OCI-LY3 (cell line): ENCODE data around the gene AGBL4.

Experiments used
- H2AFZ ChIP-seq: fragments of 200-600, 300-600 bp; shearing (Covaris generic); 2 replicates; pipeline ENCODE4 v1.6.0; 2014; ENCODE audit warnings: antibody characterized with exemption, low read depth, low read length
- H3K27ac ChIP-seq: fragments of 200-600, 300-600 bp; sonication (generic); 2 replicates; pipeline ENCODE4 v1.5.1; 2014; ENCODE audit warnings: mild to moderate bottlenecking, low read length, moderate library complexity, mixed read lengths
- H3K27me3 ChIP-seq: fragments of 200-600, 300-600 bp; sonication (generic); 2 replicates; pipeline ENCODE4 v1.6.1; 2014; ENCODE audit warnings: low read depth, low read length, mixed read lengths
- H3K36me3 ChIP-seq: fragments of 200-600, 300-600 bp; sonication (generic); replicated peaks from 2 replicates; pipeline ENCODE3; 2014; ENCODE audit warnings: low read depth, low read length, mixed read lengths
- H3K4me1 ChIP-seq: fragments of 300-600, 200-600 bp; sonication (generic); 2 replicates; pipeline ENCODE4 v1.6.1; 2014; ENCODE audit warnings: low read length, mixed read lengths
- H3K4me2 ChIP-seq: fragments of 200-600, 300-600 bp; sonication (generic); 2 replicates; pipeline ENCODE4 v1.6.1; 2014; ENCODE audit warnings: low read length, mixed read lengths
- H3K4me3 ChIP-seq: fragments of 300-600, 200-600 bp; sonication (generic); 2 replicates; pipeline ENCODE4 v1.5.1; 2014; ENCODE audit warnings: antibody characterized with exemption, mild to moderate bottlenecking, low read length, moderate library complexity
- H3K79me2 ChIP-seq: fragments of 300-600, 200-600 bp; shearing (Covaris generic); 2 replicates; pipeline ENCODE4 v1.6.1; 2014; ENCODE audit warnings: mild to moderate bottlenecking, low read length, mixed read lengths
- H3K9ac ChIP-seq: fragments of 300-600, 200-600 bp; shearing (Covaris generic); 2 replicates; pipeline ENCODE4 v1.6.0; 2014; ENCODE audit warnings: mild to moderate bottlenecking, low read length, moderate library complexity
- H3K9me3 ChIP-seq: fragments of 200-600, 300-600 bp; shearing (Covaris generic); 2 replicates; pipeline ENCODE4 v1.6.1; 2014; ENCODE audit warnings: low read length, mixed read lengths; ENCODE audit not compliant: insufficient read depth
- H4K20me1 ChIP-seq: fragments of 200-600, 300-600 bp; sonication (generic); 2 replicates; pipeline ENCODE4 v1.6.1; 2016; ENCODE audit warnings: low read length, mixed read lengths; ENCODE audit not compliant: insufficient read depth
- EZH2phosphoT487 ChIP-seq: fragments of 200-600 bp; shearing (Covaris generic); IDR thresholded peaks from 2 replicates; pipeline ENCODE4 v1.6.1; 2018; ENCODE audit warnings: antibody characterized with exemption, mixed run types, low read depth
- TF ChIP-seq, protein P1 (sequence below): fragments of 200-600, 300-600 bp; sonication (generic); IDR thresholded peaks from 2 replicates; pipeline ENCODE4 v1.5.1; 2014; ENCODE audit warnings: antibody characterized with exemption, low read length, low read depth

The AGBL4 gene

DNA sequence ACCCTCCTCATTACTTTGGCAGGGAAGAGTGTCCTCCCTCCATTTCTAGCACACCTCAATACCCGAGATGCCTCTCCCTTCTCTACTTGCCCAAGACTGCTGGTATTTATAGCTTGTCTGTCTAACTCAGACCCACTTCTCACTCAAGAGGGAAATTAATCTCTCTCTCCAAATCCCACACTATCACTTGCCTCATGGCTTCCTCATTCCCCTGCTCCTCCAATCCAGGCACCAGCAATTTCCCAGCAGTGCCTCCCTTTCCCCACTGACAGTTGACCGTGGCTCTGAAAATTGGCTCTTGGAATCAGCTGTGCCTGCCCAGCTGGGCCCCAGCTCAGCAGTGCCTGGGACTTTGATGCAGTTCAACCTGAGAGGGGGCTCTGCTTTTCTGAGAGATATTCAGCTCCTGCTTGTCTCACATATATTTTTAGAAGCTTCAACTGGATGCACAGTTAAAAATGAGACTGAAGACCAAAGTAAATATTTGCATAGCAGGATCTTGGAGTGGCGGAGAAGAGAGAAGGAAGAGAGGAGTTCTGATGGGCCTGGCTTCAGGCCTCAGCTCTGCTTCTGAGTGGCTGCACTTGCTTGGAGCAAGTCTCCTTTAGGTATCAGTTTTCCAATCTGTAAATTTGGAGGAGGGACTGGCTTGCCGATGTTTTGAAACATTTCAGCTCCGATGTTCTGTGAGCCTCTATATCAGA is 1470.7 kb downstream of the AGBL4 start:
- no peak for TF ChIP-seq EZH2phosphoT487
- TF ChIP-seq, protein P1, sequence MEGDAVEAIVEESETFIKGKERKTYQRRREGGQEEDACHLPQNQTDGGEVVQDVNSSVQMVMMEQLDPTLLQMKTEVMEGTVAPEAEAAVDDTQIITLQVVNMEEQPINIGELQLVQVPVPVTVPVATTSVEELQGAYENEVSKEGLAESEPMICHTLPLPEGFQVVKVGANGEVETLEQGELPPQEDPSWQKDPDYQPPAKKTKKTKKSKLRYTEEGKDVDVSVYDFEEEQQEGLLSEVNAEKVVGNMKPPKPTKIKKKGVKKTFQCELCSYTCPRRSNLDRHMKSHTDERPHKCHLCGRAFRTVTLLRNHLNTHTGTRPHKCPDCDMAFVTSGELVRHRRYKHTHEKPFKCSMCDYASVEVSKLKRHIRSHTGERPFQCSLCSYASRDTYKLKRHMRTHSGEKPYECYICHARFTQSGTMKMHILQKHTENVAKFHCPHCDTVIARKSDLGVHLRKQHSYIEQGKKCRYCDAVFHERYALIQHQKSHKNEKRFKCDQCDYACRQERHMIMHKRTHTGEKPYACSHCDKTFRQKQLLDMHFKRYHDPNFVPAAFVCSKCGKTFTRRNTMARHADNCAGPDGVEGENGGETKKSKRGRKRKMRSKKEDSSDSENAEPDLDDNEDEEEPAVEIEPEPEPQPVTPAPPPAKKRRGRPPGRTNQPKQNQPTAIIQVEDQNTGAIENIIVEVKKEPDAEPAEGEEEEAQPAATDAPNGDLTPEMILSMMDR = no peak
- Histone ChIP-seq H4K20me1 (no peaks in the 10 kb centered on the region), H3K4me3 (no peak overlapping the region), H3K27me3 (no peaks in the 10 kb centered on the region), H2AFZ (no peak overlapping the region), H3K36me3 (no peaks in the 10 kb centered on the region), H3K4me2 (no peak overlapping the region), H3K4me1 (peaks cover 28% of the 10 kb centered on the region), H3K79me2 (no peaks in the 10 kb centered on the region), H3K9me3 (no peaks in the 10 kb centered on the region), H3K27ac (no peak overlapping the region), H3K9ac (no peak overlapping the region)

DNA sequence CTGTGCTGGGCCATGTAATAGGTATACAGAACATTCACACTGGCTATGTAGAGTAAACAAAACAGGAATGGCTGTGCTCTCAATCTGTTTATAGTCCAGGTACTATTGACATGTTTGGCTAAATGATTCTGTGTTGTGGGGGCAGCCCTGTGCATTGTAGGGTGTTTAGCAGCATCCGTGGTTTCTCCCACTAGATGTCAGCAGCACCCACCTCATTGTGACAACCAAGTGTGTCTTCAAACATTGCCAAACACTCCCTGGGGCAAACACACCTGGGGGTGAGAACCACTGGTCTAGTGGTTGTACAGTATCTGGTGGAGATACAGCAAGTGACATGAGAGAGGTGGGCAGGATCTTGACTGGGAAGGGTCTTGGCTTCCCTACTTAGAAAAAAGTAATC is 1471.3 kb downstream of the AGBL4 start:
- peaks cover 28% of the 10 kb centered on the region for H3K4me1 ChIP-seq
- TF ChIP-seq EZH2phosphoT487 = no peak
- TF ChIP-seq, protein P1 = peak; percentile 65
- no peak overlapping the region for H2AFZ ChIP-seq
- no peak overlapping the region for H3K4me3 ChIP-seq
- H4K20me1 ChIP-seq = no peaks in the 10 kb centered on the region
- H3K79me2 ChIP-seq = no peaks in the 10 kb centered on the region
- no peak overlapping the region for H3K27ac ChIP-seq
- no peaks in the 10 kb centered on the region for H3K36me3 ChIP-seq
- no peak overlapping the region for H3K9ac ChIP-seq
- H3K9me3 ChIP-seq = no peaks in the 10 kb centered on the region
- H3K4me2 ChIP-seq = no peak overlapping the region
- no peaks in the 10 kb centered on the region for H3K27me3 ChIP-seq

DNA sequence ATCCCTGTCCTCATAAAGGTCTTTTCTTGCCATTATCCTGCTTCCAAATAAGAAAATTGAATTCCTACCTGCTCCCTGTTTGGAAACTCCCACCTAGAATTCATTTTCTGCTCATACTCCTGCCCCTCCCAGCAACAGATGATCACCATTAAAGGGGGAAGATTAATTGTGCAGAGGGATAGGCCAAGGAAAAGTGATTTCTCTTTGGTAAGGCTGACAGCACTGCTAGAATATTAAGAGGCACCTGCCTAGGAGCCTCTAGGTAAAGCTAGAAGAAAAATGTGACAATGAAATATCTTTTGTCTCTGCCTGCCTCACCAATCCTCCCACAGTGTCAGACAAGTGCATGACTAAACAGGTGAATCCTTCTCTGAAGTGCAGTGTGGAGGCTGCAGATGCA is 1474.8 kb downstream of the AGBL4 start:
- Histone ChIP-seq H3K4me2 (no peak overlapping the region), H3K9ac (no peak overlapping the region), H3K36me3 (no peaks in the 10 kb centered on the region), H4K20me1 (no peaks in the 10 kb centered on the region), H2AFZ (no peak overlapping the region), H3K9me3 (no peaks in the 10 kb centered on the region), H3K4me3 (no peak overlapping the region), H3K79me2 (no peaks in the 10 kb centered on the region), H3K27me3 (no peaks in the 10 kb centered on the region), H3K27ac (no peak overlapping the region), H3K4me1 (peaks cover 15% of the 10 kb centered on the region)
- TF ChIP-seq EZH2phosphoT487 = no peak
- TF ChIP-seq, protein P1 = no peak

DNA sequence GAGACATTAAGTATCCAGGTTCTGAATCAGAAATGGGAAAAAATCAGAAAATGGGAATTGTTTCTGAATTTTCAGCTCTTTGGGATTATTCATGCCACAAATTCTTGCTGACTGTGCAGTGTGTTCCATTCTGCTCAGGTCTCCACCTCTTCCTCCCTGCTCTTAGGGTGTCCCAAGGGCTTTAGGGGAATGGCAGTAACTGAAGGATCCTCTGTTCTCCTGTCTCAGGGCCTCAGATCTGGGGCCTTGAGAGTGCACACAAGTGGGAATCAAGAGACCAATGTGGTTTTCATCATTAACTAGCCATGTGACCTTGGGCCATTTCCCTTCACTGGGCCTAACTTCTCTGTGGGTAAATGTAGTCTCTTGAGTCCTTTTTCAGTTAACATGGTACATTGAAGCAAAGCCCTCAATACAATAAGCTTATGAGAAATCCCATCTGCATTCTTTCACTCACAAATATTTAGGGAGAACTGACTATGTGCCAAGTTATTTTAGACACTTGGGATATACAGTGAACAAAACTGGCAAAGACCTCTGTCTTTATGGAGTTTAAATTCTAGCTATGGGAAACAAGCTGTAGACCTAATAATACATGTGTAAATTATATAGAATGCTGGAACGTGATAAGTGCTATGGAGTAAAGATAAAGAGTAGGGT is 1476.1 kb downstream of the AGBL4 start:
- H3K4me2 ChIP-seq = no peak overlapping the region
- no peaks in the 10 kb centered on the region for H3K9me3 ChIP-seq
- no peaks in the 10 kb centered on the region for H4K20me1 ChIP-seq

More for the DNA sequence above, 1476.1 kb downstream of the AGBL4 start:
- no peaks in the 10 kb centered on the region for H3K79me2 ChIP-seq
- no peaks in the 10 kb centered on the region for H3K36me3 ChIP-seq
- no peaks in the 10 kb centered on the region for H3K27me3 ChIP-seq
- no peak overlapping the region for H2AFZ ChIP-seq
- H3K9ac ChIP-seq = no peak overlapping the region
- no peak overlapping the region for H3K27ac ChIP-seq
- no peak for TF ChIP-seq EZH2phosphoT487
- TF ChIP-seq, protein P1 = no peak
- H3K4me1 ChIP-seq = peaks cover 2% of the 10 kb centered on the region; the same call in 1 of the 2 replicates
- no peak overlapping the region for H3K4me3 ChIP-seq
